ENCODE results near the gene SMOC1.

DNA sequence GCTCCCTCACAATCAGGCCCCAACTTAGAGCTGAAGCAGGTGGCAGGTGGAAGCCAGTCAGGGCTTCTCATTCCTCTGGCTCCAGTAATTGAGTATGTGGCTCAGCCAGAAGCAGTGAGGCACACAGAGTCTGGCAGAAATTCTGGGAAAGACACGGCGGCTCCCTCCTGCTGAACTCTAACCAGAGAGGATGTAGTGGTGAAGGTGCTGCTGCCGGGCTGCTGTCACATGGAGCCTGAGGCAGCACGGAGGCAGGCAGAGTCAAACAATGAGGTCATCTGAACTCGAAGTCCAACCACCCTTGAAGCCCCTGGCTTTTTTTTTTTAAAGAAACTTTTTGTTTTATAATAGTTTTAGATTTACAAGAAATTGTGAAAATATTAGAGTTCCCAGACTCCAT, 33.4 kb upstream of the SMOC1 start:
- TF ChIP-seq CTCF (IDR thresholded peaks at IDR 0.05) = no peak
- TF ChIP-seq POLR2A (IDR thresholded peaks at IDR 0.05) = no peak

Measured in body of pancreas (tissue), 4 donors.